Uterus (tissue), 4 donors: ENCODE data around the gene ORC5. TPM values are rescaled to one million over a fixed set of nuclear protein-coding genes. Genes with fewer than 3 reads are reported as not detected.

Experiments
- DNase-seq, 2 donors: peaks; one replicate each; pipeline ENCODE4 v3.0.0-alpha.2; 2019 to 2020
- H3K27ac ChIP-seq, 2 donors: fragments of 200-600 bp; sonication (generic); 1 replicate in 1 of 2; 2 replicates in 1 of 2; pipeline ENCODE4 v1.5.1; 2016 to 2018
- H3K27me3 ChIP-seq, 2 donors: fragments of 200-600 bp; sonication (generic); one replicate each; pipeline ENCODE4 v1.5.1; 2018 to 2019; ENCODE audit warnings: control low read depth in 1 of 2
- H3K36me3 ChIP-seq, 2 donors: fragments of 200-600 bp; sonication (generic); one replicate each; pipeline ENCODE4 v1.5.1; 2019; ENCODE audit warnings: control low read depth in 1 of 2
- H3K4me1 ChIP-seq, 2 donors: fragments of 200-600 bp; sonication (generic); one replicate each; pipeline ENCODE4 v1.5.1; 2018 to 2019; ENCODE audit warnings: control low read depth in 1 of 2
- H3K4me3 ChIP-seq, 2 donors: fragments of 200-600 bp; sonication (generic); 1 replicate in 1 of 2; 2 replicates in 1 of 2; pipeline ENCODE4 v1.5.1; 2018 to 2019; ENCODE audit warnings: mild to moderate bottlenecking in 1 of 2
- H3K9me3 ChIP-seq, 2 donors: fragments of 200-600 bp; sonication (generic); one replicate each; pipeline ENCODE4 v1.5.1; 2019; ENCODE audit warnings: control low read depth in 1 of 2
- CTCF ChIP-seq, 4 experiments: fragments of 200-600 bp in 2 of 4; fragments of 450-650 bp in 2 of 4; sonication (generic) in 2 of 4; IDR thresholded peaks; one replicate each; pipeline ENCODE4 v1.5.1; 2016 to 2019; ENCODE audit warnings: antibody characterized with exemption in 4 of 4, mild to moderate bottlenecking in 2 of 4, moderate library complexity in 1 of 4
- POLR2A ChIP-seq, 2 donors: fragments of 450-650 bp; IDR thresholded peaks; one replicate each; pipeline ENCODE4 v1.6.1; 2016; ENCODE audit warnings: antibody characterized with exemption in 2 of 2, mild to moderate bottlenecking in 1 of 2, moderate library complexity in 1 of 2
- intact Hi-C: fragments of 100-400 bp; cut with DNase I; formaldehyde crosslinking; loops from one replicate; pipeline ENCODE4 v1.15.1; 2023; ENCODE audit warnings: low total_unique reads
- total RNA-seq, 4 donors: library from RNA; depleted of rRNA in 3 of 4; stranded (reverse); fragments of >200 nt in 3 of 4; gene quantifications; one replicate each; pipeline versions ENCODE4 v1.1.0 to v1.2.4, GENCODE V29; 2014 to 2023
- donor health status: DM: yes; HTN: yes; CAD: no.

Gene ORC5
- total RNA-seq, 4 donors from 2014 or later, result 18.5 to 61.9 (median 31.9) TPM

GRCh38 chr7:104231054-104232046 is 23.5 kb upstream of the ORC5 start:
- H3K9me3 ChIP-seq, result no peaks in the 10 kb centered on the region
- no peaks in the 10 kb centered on the region for H3K36me3 ChIP-seq
- intact Hi-C loops, result no loop called here
- TF ChIP-seq CTCF (IDR thresholded peaks at IDR 0.05) (peak; percentile 61 to 71 (median 64)), POLR2A (IDR thresholded peaks at IDR 0.05) (no peak)
- H3K4me1 ChIP-seq, result no peaks in the 10 kb centered on the region
- no peak overlapping the region for H3K4me3 ChIP-seq
- DNase-seq, result peak; percentile 20 to 26
- H3K27ac ChIP-seq, result no peak overlapping the region
- H3K27me3 ChIP-seq, result no peaks in the 10 kb centered on the region

- TF ChIP-seq CTCF (IDR thresholded peaks at IDR 0.05), result no peak
- TF ChIP-seq POLR2A (IDR thresholded peaks at IDR 0.05), result no peak
- Histone ChIP-seq H3K27me3 (no peaks in the 10 kb centered on the region), H3K27ac (no peak overlapping the region), H3K4me3 (no peak overlapping the region), H3K9me3 (no peaks in the 10 kb centered on the region), H3K4me1 (no peaks in the 10 kb centered on the region), H3K36me3 (no peaks in the 10 kb centered on the region)
- intact Hi-C loops, result no loop called here
- DNase-seq, result no peak
Observed at GRCh38 chr7:104230606-104231005, 22.8 kb upstream of the ORC5 start.

GRCh38 chr7:104228442-104228841 is 20.6 kb upstream of the ORC5 start:
- Histone ChIP-seq H3K4me1 (no peaks in the 10 kb centered on the region), H3K9me3 (no peaks in the 10 kb centered on the region), H3K36me3 (no peaks in the 10 kb centered on the region), H3K27ac (no peak overlapping the region), H3K4me3 (no peak overlapping the region), H3K27me3 (no peaks in the 10 kb centered on the region)
- no peak for DNase-seq
- TF ChIP-seq POLR2A (IDR thresholded peaks at IDR 0.05) (no peak), CTCF (IDR thresholded peaks at IDR 0.05) (no peak)
- intact Hi-C loops, result no loop called here

GRCh38 chr7:104225451-104225850 is 17.6 kb upstream of the ORC5 start:
- TF ChIP-seq CTCF (IDR thresholded peaks at IDR 0.05) (no peak), POLR2A (IDR thresholded peaks at IDR 0.05) (no peak)
- no peaks in the 10 kb centered on the region for H3K4me1 ChIP-seq

GRCh38 chr7:104217620-104218019 is 9.8 kb upstream of the ORC5 start:
- intact Hi-C loops, result no loop called here
- Histone ChIP-seq H3K27me3 (no peaks in the 10 kb centered on the region), H3K4me1 (no peaks in the 10 kb centered on the region), H3K9me3 (no peaks in the 10 kb centered on the region), H3K27ac (no peak overlapping the region), H3K4me3 (no peak overlapping the region), H3K36me3 (no peaks in the 10 kb centered on the region)
- TF ChIP-seq CTCF (IDR thresholded peaks at IDR 0.05) (no peak), POLR2A (IDR thresholded peaks at IDR 0.05) (no peak)
- DNase-seq, result no peak

More at GRCh38 chr7:104225451-104225850, 17.6 kb upstream of the ORC5 start:
- Histone ChIP-seq H3K27me3 (no peaks in the 10 kb centered on the region), H3K9me3 (no peaks in the 10 kb centered on the region), H3K36me3 (no peaks in the 10 kb centered on the region), H3K4me3 (no peak overlapping the region), H3K27ac (no peak overlapping the region)
- no peak for DNase-seq
- intact Hi-C loops, result no loop called here
